Measurements from ENCODE around the gene PRSS21.

The PRSS21 gene

DNA sequence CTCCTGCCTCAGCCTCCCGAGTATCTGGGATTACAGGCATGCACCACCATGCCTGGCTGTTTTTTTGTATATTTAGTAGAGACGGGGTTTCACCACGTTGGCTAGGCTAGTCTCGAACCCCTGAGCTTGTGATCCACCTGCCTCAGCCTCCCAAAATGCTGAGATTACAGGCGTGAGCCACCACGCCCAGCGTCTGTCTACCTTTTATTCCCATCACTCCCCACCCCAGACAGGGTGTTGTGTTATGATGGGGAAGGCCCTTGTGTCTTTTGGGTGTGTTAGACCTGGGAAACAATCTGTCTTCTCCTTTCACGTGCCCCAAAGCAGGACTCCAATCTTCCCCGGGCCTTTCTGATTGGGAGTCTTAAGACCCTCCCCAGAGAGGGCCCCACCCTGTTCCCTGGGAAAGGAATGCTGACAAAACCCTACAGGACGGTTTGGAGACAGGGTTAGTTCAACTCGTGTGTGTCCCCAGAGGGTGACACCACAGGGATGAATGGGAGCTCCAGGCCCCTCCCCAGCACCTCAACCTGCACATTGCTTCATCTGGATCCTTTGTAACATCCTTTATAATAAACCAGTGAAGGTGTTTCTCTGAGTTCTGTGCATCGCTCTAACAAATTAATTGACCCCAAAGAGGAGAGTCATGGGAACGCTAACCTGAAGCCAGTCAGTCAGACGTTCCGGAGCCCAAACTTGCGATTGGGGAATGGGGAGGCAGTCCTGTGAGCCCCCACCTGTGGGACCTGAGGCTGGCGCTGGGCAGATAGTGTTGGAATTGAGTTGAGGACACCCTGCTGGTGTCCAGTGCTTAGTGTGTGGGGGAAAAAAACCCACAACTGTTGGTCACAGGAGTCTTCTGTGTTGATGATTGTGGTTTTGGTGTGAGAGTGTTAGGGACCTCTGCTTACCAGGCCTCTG is 36.8 kb upstream of the PRSS21 start:
- DNase-seq = no peak

DNA sequence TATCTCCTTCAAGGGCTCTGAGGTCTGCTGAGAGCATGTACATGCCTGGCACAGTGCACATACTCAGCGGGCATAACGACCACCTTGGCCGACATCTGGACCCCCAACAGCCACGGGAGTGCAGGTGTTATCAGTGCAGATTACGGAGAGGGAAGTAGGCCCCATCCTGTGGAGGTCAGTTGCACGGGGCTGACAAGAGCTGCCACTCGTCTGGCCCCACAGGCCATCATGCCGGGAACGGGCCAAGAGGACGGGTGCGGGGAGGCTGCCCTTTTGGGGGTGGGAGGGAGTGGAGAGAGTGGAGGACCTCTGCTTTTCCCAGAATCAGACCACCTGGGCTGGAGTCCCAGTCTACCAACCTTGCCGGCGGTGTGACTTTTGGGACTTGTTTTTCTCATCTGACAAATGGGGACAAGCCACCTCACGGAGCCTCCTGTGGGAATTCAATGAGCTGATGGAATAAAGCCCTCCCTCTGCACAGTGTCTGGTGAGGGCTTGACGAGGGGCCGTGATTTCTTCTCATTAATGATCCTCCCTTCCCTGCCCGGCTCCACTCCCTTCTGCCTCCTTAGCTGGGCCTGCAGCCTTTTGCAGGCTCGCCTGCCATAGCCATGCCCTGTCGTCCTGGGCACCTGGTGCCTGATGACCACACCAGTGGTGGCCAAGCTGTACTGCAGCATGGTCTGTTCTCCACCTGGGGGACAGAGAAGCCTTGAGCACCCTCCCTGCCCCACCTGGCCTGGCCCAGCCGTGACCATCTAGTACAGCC is 34.3 kb upstream of the PRSS21 start:
- no peak for DNase-seq

DNA sequence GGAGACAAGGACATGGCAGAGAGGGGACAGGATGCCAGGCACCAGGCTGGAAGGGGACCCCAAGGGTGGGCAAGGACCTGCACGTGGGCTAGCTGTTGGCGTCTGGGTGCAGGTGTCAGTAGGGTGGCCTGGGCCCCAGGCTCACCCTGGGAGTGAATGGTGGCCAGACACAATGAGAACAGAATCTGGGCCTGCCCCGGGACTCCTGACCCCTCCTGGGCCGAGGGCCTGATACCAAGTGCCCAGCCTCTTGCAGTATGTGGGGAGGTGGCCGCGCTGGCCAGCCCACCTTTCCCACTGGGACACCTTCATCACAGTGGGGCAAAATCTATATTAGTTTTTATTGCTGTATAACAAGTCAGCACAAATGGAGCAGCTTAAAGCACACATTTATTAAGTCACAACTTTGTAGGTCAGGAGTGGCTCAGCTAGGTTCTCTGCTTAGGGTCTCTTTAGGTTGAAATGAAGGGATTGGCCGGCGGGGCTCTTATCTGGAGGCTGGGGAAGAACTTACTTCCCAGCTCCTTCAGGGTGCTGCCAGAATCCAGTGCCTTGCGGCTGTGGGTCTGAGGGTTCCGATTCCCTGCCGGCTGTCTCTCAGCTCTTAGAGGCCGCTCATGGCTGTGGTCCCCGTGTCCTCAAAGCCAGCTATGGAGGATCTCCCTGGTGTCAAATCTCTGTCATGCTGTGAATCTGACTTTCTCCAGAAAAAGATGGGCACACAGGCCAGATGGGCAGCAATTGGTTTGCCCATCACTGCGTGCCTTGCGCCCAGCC is 33.3 kb upstream of the PRSS21 start:
- no peak for DNase-seq

DNA sequence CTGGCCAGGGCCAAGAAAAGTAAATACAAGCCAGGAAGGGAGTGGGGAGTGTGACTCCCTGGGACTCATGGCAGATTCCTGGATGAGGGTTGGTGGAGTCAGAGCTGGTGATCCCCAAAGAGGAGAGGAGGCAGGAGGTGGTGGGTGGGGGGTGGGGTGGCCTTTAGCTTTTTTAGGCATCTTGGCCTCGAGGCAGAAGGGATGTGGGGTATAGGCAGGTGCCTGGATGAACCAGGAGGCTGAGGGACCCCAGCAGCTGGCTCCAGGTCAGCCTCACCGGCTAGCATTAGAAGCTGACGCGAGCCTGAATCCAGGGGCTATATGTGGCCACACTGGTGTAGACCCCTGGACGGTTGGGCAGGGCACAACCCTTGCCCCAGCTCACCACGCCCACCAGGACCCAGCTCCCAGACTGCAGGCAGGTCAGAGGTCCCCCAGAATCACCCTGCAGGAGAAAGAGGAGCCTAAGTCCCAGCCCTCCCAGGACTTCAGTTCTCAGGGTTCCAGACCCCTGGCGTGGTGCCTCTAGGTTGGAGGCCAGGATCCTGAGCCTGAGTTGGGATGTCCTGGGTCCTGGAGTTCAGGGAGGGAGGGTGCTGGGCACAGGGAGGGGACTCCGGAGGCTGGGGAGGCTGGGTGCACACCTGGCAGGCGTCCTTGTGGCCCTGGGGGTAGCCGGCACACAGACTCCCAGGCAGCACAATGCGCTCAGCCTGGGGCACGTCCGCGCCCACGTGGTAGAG is 32.5 kb upstream of the PRSS21 start:
- DNase-seq = no peak

DNA sequence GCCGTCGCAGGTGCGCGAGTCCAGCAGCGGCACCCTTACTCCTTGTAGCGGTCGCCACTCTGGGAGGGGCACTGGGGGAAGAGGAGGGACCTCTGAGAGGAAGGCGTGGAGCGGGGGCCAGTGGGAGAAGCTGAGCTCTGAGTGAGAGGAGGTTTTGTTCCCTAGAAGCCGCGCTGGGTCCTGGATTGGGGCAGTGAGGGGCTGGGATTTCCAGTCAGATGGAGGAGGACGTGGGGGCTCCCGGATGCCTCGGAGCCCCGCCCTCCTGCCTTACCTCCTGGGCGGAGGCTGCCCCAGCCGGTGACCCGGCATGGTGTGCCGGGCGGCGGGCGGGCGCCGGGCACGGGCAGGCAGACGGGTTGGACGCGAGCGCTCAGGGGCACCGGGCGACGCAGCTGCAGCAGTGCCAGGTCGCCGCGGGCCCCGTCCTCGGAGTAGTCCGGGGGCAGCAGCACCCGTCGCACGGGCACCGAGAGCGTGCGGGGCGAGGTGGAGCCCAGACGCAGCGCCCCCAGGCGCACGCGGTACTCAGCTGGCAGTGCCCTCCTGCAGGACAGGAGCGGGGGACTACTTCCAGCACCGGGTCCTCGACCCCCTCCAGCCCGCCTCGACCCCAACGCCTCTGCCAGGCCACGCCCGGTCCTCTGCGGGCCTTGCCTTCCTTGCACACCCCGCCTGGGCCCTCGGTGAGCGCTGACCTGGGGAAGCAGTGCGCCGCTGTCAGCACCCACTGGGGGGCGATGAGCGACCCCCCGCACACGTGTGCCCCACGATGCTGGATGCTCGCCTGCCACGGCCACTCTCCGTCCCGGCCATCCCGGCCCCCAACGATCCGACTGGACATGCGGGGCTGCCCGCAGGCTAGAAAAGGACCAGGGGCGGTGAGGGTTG is 31.7 kb upstream of the PRSS21 start:
- no peak for DNase-seq

DNA sequence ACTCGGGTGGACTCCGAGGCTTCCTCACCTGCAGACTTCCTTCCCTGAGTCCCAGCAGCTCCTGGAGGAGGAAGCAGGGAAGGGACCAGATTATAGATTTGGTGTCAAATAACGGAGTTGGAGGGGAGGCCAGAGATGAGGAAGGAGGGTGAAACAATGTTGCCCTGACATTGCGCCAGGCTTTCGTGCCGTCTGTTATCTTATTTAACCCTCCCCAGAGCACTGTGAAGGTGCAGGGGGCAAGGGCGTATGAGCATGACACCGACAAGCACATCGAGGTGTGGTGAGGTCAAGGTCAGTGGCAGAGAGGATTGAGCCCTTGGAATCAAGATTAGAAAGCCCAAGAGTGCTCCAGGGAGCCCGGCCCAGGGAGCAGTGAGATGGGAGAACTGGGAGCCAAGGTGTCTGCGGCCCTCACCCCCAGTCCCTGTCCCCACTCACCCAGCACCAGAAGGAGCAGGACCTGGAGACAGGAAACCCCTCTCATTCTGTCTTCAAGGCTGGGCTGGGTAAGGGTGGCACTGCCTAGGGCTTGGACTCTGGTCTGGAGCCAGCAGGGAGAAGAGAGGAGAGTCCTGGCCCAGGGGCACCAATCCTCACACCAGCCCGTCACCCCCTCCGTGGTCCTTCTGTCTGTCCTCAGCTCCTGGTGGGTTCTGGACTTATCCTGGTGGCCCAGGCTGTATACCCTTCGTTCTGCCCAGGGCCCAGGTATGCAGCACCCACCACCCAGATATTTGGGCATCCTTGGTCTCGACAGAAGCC is 30.8 kb upstream of the PRSS21 start:
- DNase-seq = no peak

DNA sequence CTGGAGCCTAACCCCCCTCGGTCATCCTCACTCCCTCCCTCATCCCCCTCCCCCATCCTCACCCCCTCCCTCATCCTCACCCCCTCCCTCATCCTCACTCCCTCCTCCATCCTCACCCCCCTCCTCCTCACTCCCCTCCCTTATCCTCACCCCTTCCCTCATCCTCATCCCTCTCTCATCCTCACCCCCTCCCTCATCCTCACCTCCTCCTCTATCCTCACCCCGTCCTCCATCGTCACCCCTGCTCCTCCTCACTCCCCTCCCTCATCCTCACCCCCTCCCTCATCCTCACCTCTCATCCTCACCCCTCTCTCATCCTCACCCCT is 30.2 kb upstream of the PRSS21 start:
- no peak for DNase-seq

DNA sequence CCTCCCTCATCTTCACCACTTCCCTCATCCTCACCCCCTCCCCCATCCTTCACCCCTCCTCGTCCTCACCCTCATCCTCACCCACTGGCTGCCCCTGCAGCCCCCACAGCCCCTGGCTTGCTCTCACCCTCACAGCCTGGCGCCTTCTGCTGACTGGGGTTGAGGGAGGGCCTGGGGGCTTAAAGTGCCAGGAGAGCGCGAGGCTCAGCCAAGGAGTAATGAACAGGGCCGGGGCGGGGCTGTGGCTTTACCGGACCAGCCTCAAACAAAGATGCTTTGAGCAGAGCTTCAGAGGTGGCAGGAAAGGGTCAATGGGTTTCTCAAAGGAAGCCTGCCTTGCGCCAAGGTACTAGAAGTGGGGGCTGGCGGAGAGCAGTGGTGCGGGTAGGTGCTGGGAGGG is 29.6 kb upstream of the PRSS21 start, which contains the start of gene PRSS33:
Gene PRSS33, minus strand, starts transcription at position 155 of the 400 bp plus-strand sequence. CDS start 1,013 bp downstream, outside the sequence.
- no peak for DNase-seq

DNA sequence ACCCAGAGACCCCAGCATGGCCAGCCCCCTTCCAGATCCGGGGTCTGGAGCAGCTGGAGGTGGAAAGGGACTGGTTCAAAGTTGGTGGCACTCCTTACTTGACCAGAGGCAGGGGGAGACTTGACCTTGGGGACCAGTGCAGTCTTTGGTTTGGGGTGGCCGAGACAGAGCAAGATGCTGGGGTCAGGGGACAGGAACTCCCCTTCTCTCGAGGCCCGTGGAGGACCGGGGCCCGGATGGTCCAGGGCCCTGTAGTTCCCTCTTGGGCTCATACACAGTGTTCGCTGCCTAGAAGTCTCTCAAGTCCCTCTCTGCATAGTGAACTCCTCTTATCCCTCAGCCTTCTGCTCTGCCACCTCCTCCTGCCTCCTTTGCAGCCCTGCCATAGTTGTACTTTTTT is 29.1 kb upstream of the PRSS21 start:
- no peak for DNase-seq

DNA sequence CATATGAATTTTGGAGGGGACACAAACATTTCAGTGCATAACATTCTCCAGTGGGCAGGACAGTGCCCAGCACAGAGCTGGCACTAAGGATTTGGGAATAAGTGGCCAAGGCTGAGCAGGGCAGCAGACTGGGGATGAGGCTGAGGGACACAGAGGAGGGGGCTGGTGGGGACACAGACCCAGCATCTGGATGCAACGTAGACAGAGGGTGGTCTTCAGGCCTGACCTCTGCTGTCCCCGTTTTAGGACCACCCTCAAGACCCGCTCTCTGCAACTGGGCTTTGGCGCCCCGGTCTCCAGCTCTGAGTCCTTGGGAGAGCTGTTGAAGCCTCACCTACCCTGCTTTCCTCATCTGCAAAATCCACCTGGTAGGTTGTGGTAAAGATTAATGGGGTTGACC is 26.4 kb upstream of the PRSS21 start:
- no peak for DNase-seq

DNA sequence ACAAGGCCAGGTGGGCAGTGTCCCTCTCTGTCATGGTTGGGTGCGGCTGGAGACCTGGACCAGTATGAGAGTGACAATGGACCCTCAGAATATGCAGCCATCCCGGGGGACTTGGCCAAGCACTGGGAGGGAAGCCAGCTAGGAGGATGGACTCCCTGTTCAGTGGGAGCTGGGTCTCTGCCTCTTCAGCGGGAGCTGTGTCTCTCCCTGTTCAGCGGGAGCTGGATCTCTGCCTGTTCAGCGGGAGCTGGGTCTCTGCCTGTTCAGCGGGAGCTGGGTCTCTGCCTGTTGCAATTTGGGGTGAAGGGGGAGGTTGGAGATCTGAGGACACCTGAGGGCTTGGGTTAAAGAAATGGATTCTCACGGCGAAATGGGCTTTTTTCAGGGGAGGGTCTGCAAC is 25.9 kb upstream of the PRSS21 start:
- no peak for DNase-seq

DNA sequence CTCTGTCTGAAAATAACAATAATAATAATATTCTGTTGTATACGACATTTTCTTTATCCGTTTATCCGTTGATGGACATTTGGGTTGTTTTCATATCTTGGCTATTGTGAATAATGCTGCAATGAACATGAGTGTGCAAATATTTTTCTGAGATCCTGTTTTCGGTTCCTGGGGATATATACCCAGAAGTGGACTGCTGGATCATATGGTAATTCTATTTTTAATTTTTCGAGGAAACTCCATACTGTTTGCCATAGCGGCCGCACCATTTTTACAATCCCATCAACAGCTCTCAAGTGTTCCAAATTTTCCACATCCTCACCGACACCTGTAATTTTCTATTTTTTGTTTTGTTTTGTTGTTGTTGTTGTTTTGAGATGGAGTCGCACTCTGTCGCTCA is 24.1 kb upstream of the PRSS21 start:
- DNase-seq = no peak

DNA sequence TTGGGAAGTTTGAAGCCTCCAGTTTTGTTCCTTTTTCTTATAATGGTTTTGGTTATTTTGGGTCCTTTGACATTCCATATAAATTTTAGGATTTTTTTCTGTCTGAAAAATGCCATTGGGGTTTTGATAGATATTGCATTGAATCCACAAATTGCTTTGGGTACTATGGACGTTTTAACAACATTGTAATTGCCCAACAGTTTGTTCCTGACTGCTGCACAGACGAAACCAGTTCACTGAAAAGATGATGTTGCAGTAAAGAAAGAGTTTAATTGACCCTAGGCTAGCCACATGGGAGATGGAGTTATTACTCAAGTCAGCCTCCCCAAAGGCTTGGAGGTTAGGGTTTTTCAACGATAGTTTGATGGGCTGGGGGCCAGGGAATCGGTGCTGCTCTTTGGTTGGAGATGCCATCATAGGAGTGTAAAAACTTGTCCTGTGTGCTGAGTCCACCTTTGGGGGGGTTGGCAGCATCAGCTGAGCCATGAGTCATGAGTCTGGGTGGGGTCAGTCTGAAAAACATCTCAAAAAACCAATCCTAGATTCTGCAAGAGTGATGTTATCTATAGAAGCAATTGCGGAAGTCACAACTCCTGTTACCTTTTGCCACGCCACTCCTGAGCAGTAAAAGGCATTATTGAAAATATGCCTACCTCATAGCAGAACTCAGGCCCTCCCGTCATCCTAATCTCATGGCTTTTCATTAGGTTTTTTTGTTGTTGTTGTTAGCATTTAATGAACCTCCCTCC is 21.5 kb upstream of the PRSS21 start:
- DNase-seq = no peak

DNA sequence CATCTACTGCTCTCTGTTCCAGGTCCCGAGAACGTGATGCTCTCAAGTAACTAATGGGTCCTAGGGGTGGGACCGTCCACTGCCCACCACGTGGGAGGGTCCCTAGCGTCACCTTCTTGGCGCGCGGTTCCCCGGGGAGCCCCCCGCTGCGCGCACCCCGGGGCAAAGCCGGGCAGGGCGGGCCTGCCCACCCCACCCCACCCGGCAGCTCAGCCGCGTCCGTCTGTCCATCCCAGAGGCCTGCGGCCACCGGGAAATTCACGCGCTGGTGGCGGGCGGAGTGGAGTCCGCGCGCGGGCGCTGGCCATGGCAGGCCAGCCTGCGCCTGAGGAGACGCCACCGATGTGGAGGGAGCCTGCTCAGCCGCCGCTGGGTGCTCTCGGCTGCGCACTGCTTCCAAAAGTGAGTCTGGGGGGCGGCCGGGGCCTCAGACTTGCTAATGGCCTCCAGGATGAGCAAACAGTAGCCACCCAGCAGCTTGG is 18.3 kb upstream of the PRSS21 start:
- DNase-seq = no peak

DNA sequence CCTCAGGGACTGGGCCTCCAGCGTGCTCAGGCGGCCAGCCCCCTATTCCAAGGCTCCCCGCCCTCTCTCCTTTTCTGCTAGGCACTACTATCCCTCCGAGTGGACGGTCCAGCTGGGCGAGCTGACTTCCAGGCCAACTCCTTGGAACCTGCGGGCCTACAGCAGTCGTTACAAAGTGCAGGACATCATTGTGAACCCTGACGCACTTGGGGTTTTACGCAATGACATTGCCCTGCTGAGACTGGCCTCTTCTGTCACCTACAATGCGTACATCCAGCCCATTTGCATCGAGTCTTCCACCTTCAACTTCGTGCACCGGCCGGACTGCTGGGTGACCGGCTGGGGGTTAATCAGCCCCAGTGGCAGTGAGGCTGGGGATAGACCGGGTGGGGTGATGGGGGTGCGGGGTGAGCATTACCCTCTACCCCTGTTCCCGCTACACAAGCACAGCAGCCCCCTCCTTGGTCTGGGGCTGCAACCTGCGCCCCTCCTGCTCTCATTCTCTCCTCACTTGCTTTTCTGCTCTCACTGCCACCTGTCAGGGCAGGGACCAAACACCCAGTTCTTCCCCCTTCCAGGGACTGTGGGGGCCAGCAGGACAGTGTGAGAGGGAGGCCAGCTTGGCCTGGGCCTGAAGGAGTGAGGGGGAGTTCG is 17.7 kb upstream of the PRSS21 start:
- DNase-seq = no peak

DNA sequence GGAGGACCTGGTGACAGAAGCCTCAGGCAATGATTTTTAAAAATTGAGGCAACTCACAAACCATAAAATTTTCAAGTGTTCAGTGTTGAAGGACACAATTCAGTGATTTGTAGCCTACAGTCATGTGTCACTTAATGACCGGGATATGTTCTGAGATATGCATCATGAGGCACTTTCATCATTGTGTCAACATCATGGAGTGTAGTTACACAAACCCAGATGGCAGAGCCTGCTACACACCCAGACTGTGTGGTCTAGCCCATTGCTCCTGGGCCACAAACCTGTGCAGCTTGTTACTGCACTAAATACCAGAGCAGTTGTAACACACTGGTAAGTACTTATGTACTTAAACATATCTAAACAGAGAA is 17.2 kb upstream of the PRSS21 start:
- peak; percentile 31 for DNase-seq

DNA sequence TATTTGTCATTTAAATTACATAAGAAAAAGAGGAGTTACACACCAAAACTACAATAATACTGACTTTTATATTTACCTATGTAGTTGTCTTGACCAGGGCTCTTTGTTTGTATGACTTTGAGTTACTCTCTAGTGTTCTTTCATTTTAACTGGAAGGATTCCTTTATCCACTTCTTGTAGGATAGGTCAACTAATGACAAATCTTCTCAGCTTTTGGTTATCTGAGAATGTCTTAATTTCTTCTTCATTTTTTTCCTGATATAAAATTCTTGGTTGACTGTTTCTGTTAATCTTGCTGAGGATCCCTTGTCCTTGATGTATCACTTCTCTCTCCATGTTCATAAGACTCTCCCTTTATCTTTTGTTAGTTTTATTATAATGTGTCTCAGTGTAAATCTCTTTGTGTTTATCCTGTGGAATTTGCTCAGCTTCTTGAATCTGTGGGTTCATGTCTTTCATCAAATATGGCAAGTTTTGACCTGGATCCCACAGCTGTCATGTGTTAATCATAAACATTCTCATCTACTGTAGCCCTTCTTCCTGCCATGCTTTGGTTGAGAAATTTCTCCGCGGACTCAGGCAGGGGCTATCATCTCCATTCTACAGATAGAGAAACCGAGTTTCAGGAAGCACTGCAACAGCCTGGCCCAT is 13.4 kb upstream of the PRSS21 start:
- no peak for DNase-seq

DNA sequence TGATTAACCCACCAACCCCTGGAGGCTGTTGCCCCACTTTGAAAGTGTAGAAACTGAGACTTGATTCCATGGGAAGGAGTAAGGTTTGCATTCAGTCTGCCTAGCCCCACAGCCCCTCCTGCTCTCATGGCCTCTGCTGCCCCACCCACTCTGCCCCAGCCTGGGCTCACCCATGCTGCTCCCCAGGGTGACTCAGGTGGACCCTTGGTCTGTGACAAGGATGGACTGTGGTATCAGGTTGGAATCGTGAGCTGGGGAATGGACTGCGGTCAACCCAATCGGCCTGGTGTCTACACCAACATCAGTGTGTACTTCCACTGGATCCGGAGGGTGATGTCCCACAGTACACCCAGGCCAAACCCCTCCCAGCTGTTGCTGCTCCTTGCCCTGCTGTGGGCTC is 12.3 kb upstream of the PRSS21 start:
- no peak for DNase-seq

DNA sequence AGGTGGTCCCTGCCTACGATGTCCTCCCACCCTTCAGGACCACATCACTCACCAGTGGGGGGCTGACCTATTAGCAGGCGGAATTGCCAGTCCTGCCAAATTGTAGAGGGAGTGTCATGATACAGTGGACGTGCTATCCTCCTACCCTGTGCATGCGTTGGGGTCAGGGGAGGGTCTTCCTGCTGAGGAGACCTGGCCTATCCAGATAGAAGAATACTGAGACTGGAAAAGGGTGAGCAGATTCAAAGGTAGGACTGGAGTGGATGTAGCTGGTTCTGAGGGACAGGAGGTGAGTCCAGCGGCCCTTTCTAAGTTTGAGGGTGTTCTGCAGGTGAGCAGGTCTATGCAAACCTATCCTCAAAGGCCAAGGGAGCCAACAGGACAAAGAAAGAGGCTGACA is 10.8 kb upstream of the PRSS21 start:
- DNase-seq = no peak

Data from SHP77 treated with DMSO at 0.1 percent for 48 hours (cell line).